H1 (cell line): ENCODE results near the gene SLC35F3.

ENCODE experiments used
- CHD2 ChIP-seq: IDR thresholded peaks from 2 replicates; pipeline ENCODE4 v1.6.1; 2012; ENCODE audit warnings: low read length, improper control_type of control experiment
- CTCF ChIP-seq, 3 experiments: IDR thresholded peaks; 1 replicate in 2 of 3; 2 replicates in 1 of 3; pipeline versions ENCODE4 v1.5.1 to v1.6.1; 2011; ENCODE audit warnings: low read length in 3 of 3, mild to moderate bottlenecking in 3 of 3, inconsistent platforms in 2 of 3, low read depth in 1 of 3, moderate library complexity in 1 of 3; ENCODE audit not compliant: insufficient read depth in 1 of 3; ENCODE audit errors: control extremely low read depth in 1 of 3
- EP300 ChIP-seq, 2 experiments: IDR thresholded peaks; 1 replicate in 1 of 2; 2 replicates in 1 of 2; pipeline ENCODE4 v1.6.1; 2011 to 2012; ENCODE audit warnings: low read depth in 2 of 2, low read length in 2 of 2, mild to moderate bottlenecking in 2 of 2, borderline replicate concordance in 1 of 2, inconsistent platforms in 1 of 2, moderate library complexity in 1 of 2
- JUN ChIP-seq: IDR thresholded peaks from 2 replicates; pipeline ENCODE4 v1.6.1; 2011; ENCODE audit warnings: low read depth, mild to moderate bottlenecking, improper control_type of control experiment, low read length
- JUND ChIP-seq: IDR thresholded peaks from 2 replicates; pipeline ENCODE4 v1.6.1; 2011; ENCODE audit warnings: mild to moderate bottlenecking, improper control_type of control experiment, low read length
- MAX ChIP-seq: IDR thresholded peaks from 2 replicates; pipeline ENCODE4 v1.6.1; 2012; ENCODE audit warnings: inconsistent platforms
- POLR2A ChIP-seq, 2 experiments: IDR thresholded peaks; 1 replicate in 1 of 2; 2 replicates in 1 of 2; pipeline ENCODE4 v1.6.1; 2011; ENCODE audit warnings: low read depth in 2 of 2, low read length in 2 of 2, mild to moderate bottlenecking in 2 of 2; ENCODE audit errors: control extremely low read depth in 1 of 2
- POLR2AphosphoS5 ChIP-seq: IDR thresholded peaks from 2 replicates; pipeline ENCODE4 v1.6.1; 2011; ENCODE audit warnings: low read depth, low read length
- RBBP5 ChIP-seq: IDR thresholded peaks from 2 replicates; pipeline ENCODE4 v1.7.1; 2012; ENCODE audit warnings: low read depth, mild to moderate bottlenecking, inconsistent platforms, low read length, moderate library complexity, borderline replicate concordance
- RFX5 ChIP-seq: IDR thresholded peaks from 2 replicates; pipeline ENCODE4 v1.6.1; 2011; ENCODE audit warnings: low read depth, low read length, improper control_type of control experiment, borderline replicate concordance

GRCh38 chr1:234265861-234266260, 361.4 kb downstream of the SLC35F3 start:
- no peak for TF ChIP-seq CTCF (IDR thresholded peaks at IDR 0.05; ENCODE audit: control extremely low read depth in 1 of 3, insufficient read depth in 1 of 3, low read depth in 1 of 3, low read length in 3 of 3)
- no peak for TF ChIP-seq POLR2A (IDR thresholded peaks at IDR 0.05; ENCODE audit: control extremely low read depth in 1 of 2, low read depth in 2 of 2, low read length in 2 of 2)
- TF ChIP-seq JUND, result no peak
- TF ChIP-seq MAX, result no peak
- no peak for TF ChIP-seq RBBP5
- no peak for TF ChIP-seq RFX5
- no peak for TF ChIP-seq CHD2
- no peak for TF ChIP-seq POLR2AphosphoS5
- TF ChIP-seq EP300 (IDR thresholded peaks at IDR 0.05; ENCODE audit: borderline replicate concordance in 1 of 2, low read depth in 2 of 2, low read length in 2 of 2), result no peak
- TF ChIP-seq JUN, result no peak
